Left ventricle myocardium inferior (tissue), 1 donor: ENCODE data around the gene ZBTB33. TPM values are rescaled to one million over a fixed set of nuclear protein-coding genes. Genes with fewer than 3 reads are reported as not detected.

Experiments used
- DNase-seq: peaks from one replicate; pipeline ENCODE4 v3.0.0-alpha.2; 2020
- H3K27ac ChIP-seq: fragments of 200-600 bp; replicated peaks from 2 replicates; pipeline ENCODE4 v1.8.0; 2021
- H3K27me3 ChIP-seq: fragments of 200-600 bp; 2 replicates; pipeline ENCODE4 v1.8.0; 2021; ENCODE audit warnings: low read depth
- H3K36me3 ChIP-seq: fragments of 200-600 bp; 2 replicates; pipeline ENCODE4 v1.8.0; 2021
- H3K4me1 ChIP-seq: fragments of 200-600 bp; 2 replicates; pipeline ENCODE4 v1.8.0; 2021
- H3K4me3 ChIP-seq: fragments of 200-600 bp; 2 replicates; pipeline ENCODE4 v1.8.0; 2021; ENCODE audit warnings: mild to moderate bottlenecking, moderate library complexity
- H3K9me3 ChIP-seq: fragments of 200-600 bp; replicated peaks from 2 replicates; pipeline ENCODE4 v1.8.0; 2021
- CTCF ChIP-seq: fragments of 200-600 bp; IDR thresholded peaks from 2 replicates; pipeline ENCODE4 v1.8.0; 2021; ENCODE audit warnings: antibody characterized with exemption, mild to moderate bottlenecking, borderline replicate concordance
- intact Hi-C: fragments of 100-400 bp; cut with micrococcal nuclease; formaldehyde crosslinking; loops from one replicate; pipeline ENCODE4 v1.11.0; 2022
- total RNA-seq: library from RNA; stranded (reverse); fragmentation: NEBNext Ultra II Directional; extraction: Animal tissue kit (Norgen Biotek cat#: 25700); gene quantifications from one replicate; pipeline ENCODE4 v1.2.1, GENCODE V29; 2021
- donor health status: DM: no; HTN: yes; CAD: no; lungs with severe emphysema.

Gene ZBTB33
- total RNA-seq, 1 donor from 2014 or later = 6.0 TPM

GRCh38 chrX:120301497-120301896 is 50.9 kb downstream of the ZBTB33 start:
- H3K4me3 ChIP-seq = no peak overlapping the region
- H3K27ac ChIP-seq = no peak overlapping the region
- H3K9me3 ChIP-seq = no peaks in the 10 kb centered on the region
- intact Hi-C loops = no loop called here
- TF ChIP-seq CTCF = no peak
- no peaks in the 10 kb centered on the region for H3K4me1 ChIP-seq
- no peaks in the 10 kb centered on the region for H3K36me3 ChIP-seq
- no peak for DNase-seq
- peaks cover 20% of the 10 kb centered on the region for H3K27me3 ChIP-seq

GRCh38 chrX:120301960-120302359 is 51.3 kb downstream of the ZBTB33 start:
- TF ChIP-seq CTCF = no peak
- no peak overlapping the region for H3K4me3 ChIP-seq
- no peaks in the 10 kb centered on the region for H3K4me1 ChIP-seq
- DNase-seq = no peak
- H3K27me3 ChIP-seq = peaks cover 22% of the 10 kb centered on the region
- H3K36me3 ChIP-seq = no peaks in the 10 kb centered on the region
- no peak overlapping the region for H3K27ac ChIP-seq
- no peaks in the 10 kb centered on the region for H3K9me3 ChIP-seq
- intact Hi-C loops = no loop called here

GRCh38 chrX:120302434-120302833 is 51.8 kb downstream of the ZBTB33 start:
- TF ChIP-seq CTCF = no peak
- no peak for DNase-seq
- Histone ChIP-seq H3K27me3 (peaks cover 22% of the 10 kb centered on the region), H3K4me3 (no peak overlapping the region), H3K4me1 (no peaks in the 10 kb centered on the region), H3K36me3 (no peaks in the 10 kb centered on the region), H3K27ac (no peak overlapping the region), H3K9me3 (no peaks in the 10 kb centered on the region)
- intact Hi-C loops = no loop called here

- no peak for TF ChIP-seq CTCF
- no peaks in the 10 kb centered on the region for H3K9me3 ChIP-seq
- H3K27me3 ChIP-seq = peaks cover 40% of the 10 kb centered on the region
- intact Hi-C loops = no loop called here
- H3K4me1 ChIP-seq = peaks cover 6% of the 10 kb centered on the region
- no peaks in the 10 kb centered on the region for H3K36me3 ChIP-seq
- H3K4me3 ChIP-seq = no peak overlapping the region
- no peak overlapping the region for H3K27ac ChIP-seq
- DNase-seq = no peak
These were observed 53.6 kb downstream of the ZBTB33 start for GRCh38 chrX:120304256-120304655.

GRCh38 chrX:120305531-120306141 is 55.0 kb downstream of the ZBTB33 start:
- Histone ChIP-seq H3K27ac (no peak overlapping the region), H3K36me3 (no peaks in the 10 kb centered on the region), H3K4me1 (peaks cover 20% of the 10 kb centered on the region), H3K4me3 (no peak overlapping the region), H3K9me3 (no peaks in the 10 kb centered on the region), H3K27me3 (peaks cover 52% of the 10 kb centered on the region)
- no peak for TF ChIP-seq CTCF
- intact Hi-C loops = no loop called here
- no peak for DNase-seq
